ENCODE data around the gene KLHDC4. TPM values are rescaled to one million over a fixed set of nuclear protein-coding genes. Genes with fewer than 3 reads are reported as not detected.

The KLHDC4 gene
- total and polyA plus RNA-seq, 9 of the 15 experiments (the other 6 are each of a cell fraction or from before 2014, with no cell fraction given) = 1.3 to 68.1 (median 32.8) TPM

DNA sequence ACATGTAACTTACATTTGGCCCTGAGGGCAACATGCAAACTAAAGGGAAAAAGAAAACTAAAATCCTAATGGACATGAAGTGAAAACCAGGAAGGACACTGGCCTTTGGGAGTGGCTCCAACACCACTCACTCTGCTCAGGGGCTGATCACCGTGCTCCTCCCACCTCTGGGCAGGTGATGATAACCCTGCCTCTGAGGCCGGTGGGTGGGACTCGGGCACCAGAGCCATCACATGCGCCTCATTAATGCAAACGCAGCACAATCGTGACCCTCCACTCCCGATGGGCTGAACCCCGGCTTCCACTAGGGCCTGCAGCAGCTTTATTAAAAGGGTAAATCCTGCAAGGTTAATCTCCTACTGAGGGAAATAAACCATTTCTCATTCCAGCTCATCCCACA, 4.7 kb downstream of the KLHDC4 start (continued):
- no peak for TF ChIP-seq MGA (IDR thresholded peaks at IDR 0.05)
